ENCODE data around the gene HOXD8.

DNA sequence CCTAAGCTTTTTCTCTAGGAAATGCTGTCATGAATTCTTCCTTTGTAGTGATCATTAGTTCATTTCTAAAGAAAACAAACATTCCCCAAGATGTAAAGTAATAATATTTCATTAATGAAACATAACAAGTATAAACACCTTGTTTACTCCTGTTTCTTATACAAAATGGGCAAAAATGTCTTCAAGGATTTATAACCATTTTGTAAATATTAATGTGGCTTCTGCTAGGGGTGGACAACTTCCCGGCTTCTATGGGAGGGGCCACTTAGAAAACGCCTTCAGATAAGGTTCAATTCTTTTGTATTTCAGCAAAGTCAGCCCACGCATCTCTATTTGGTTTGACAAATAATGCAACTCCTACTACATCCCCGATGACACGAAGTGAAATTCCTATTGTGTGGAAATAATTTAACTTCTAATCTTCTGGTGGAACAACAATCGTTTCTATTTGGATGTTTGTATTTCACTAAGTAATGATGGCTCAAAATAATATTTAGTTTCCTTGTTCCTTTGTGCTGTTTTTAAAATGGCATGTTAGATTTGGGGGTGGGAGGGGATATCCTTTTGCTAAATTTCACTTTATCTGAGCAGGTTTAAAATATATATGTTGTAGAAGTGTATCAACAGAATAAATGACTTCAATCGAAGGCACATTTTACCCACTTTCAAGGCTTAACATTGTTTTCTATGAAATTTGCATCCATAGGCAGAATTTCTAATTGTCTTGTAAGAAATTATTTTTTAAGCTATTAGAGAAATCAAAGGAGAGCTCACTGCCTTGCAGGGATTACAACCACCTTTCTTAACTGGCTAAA is 44.3 kb downstream of the HOXD8 start:
- TF ChIP-seq, protein P1, sequence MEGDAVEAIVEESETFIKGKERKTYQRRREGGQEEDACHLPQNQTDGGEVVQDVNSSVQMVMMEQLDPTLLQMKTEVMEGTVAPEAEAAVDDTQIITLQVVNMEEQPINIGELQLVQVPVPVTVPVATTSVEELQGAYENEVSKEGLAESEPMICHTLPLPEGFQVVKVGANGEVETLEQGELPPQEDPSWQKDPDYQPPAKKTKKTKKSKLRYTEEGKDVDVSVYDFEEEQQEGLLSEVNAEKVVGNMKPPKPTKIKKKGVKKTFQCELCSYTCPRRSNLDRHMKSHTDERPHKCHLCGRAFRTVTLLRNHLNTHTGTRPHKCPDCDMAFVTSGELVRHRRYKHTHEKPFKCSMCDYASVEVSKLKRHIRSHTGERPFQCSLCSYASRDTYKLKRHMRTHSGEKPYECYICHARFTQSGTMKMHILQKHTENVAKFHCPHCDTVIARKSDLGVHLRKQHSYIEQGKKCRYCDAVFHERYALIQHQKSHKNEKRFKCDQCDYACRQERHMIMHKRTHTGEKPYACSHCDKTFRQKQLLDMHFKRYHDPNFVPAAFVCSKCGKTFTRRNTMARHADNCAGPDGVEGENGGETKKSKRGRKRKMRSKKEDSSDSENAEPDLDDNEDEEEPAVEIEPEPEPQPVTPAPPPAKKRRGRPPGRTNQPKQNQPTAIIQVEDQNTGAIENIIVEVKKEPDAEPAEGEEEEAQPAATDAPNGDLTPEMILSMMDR (IDR thresholded peaks at IDR 0.05; ENCODE audit: low read depth, low read length): no peak
- TF ChIP-seq POLR2A (IDR thresholded peaks at IDR 0.05; ENCODE audit: extremely low read depth, insufficient read length) (no peak), MYC (IDR thresholded peaks at IDR 0.05; ENCODE audit: low read depth, low read length) (no peak)
- TF ChIP-seq, protein P2, sequence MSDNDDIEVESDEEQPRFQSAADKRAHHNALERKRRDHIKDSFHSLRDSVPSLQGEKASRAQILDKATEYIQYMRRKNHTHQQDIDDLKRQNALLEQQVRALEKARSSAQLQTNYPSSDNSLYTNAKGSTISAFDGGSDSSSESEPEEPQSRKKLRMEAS (IDR thresholded peaks at IDR 0.05; ENCODE audit: low read depth, low read length): no peak
